Activated CD8-positive, alpha-beta T cell treated with anti-CD3 and anti-CD28 coated beads for 36 hours (primary cell): ENCODE results near the gene LIG1. TPM values are rescaled to one million over a fixed set of nuclear protein-coding genes. Genes with fewer than 3 reads are reported as not detected.
A peak's percentile ranks its signal among the peaks of the same experiment; 100 is the strongest.

Experiments used
- ATAC-seq: fragments of 200-7000 bp; cut with Tn5 transposase; one replicate; pipeline ENCODE4 v1.10.0; 2021; ENCODE audit warnings: mild to moderate bottlenecking, moderate library complexity
- CTCF ChIA-PET: fragments of 350-600 bp; sonication (Branson Sonifier 250); formaldehyde crosslinking; loops from one replicate; lab custom pipeline; 2021; ENCODE audit warnings: antibody characterized with exemption; lab: Charles Lee
- POLR2A ChIA-PET: fragments of 350-600 bp; sonication (Branson Sonifier 250); formaldehyde crosslinking; loops from one replicate; lab custom pipeline; 2021; ENCODE audit warnings: antibody characterized with exemption; lab: Charles Lee
- DNase-seq: peaks from one replicate; pipeline ENCODE4 v3.0.0-alpha.2; 2020
- H3K27ac Mint-ChIP-seq: one replicate; pipeline ENCODE4 v1.8.0; 2021; ENCODE audit warnings: mild to moderate bottlenecking, mixed read lengths
- H3K27me3 Mint-ChIP-seq: one replicate; pipeline ENCODE4 v1.8.0; 2021; ENCODE audit warnings: mixed read lengths
- H3K36me3 Mint-ChIP-seq: one replicate; pipeline ENCODE4 v1.8.0; 2021; ENCODE audit warnings: low read depth, mixed read lengths
- H3K4me1 Mint-ChIP-seq: one replicate; pipeline ENCODE4 v1.8.0; 2021; ENCODE audit warnings: low read depth, mixed read lengths
- H3K4me3 Mint-ChIP-seq: one replicate; pipeline ENCODE4 v1.8.0; 2021; ENCODE audit warnings: mild to moderate bottlenecking, moderate library complexity, mixed read lengths
- H3K9me3 Mint-ChIP-seq: one replicate; pipeline ENCODE4 v1.8.0; 2021; ENCODE audit warnings: mixed read lengths
- intact Hi-C: fragments of 100-400 bp; cut with micrococcal nuclease; formaldehyde crosslinking; loops from one replicate; pipeline ENCODE4 v1.10.0; 2022
- total RNA-seq, 2 experiments: library from RNA; stranded (reverse); gene quantifications; one replicate each; pipeline ENCODE4 v1.2.3, GENCODE V29; 2021
- TF ChIP-seq, protein P1 (sequence below): fragments of 200-600 bp; IDR thresholded peaks from one replicate; pipeline ENCODE4 v1.8.0; 2022; ENCODE audit warnings: antibody characterized with exemption, mild to moderate bottlenecking

LIG1 gene
- total RNA-seq, 2 experiments from 2014 or later, result 181 to 188 TPM

DNA sequence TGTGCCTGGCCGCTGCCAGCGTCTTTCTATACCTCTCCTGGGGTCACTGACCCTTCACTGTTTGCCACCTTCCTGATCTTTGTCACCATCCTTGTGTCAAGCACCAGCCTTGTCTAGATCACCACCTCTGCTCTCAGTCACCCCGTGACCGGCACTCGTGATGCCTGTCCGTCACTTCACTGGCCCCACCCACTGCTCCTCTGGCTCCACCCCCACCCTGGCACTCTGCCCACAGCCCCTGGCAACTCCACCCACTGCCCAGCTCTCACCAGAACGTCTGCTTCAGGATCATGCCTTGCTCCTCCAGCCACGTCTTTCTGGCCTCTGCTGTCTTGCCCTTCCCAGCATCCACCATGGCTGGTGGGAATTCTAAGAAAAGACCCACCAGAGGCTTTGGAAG, 34.7 kb downstream of the LIG1 start:
- Mint-ChIP-seq H3K9me3 (no peaks in the 10 kb centered on the region), H3K27ac (no peak overlapping the region), H3K36me3 (peaks cover 36% of the 10 kb centered on the region), H3K4me1 (no peaks in the 10 kb centered on the region), H3K4me3 (no peak overlapping the region), H3K27me3 (no peaks in the 10 kb centered on the region)
- DNase-seq (peak; percentile 42), ATAC-seq (no peak)
- TF ChIP-seq, protein P1, sequence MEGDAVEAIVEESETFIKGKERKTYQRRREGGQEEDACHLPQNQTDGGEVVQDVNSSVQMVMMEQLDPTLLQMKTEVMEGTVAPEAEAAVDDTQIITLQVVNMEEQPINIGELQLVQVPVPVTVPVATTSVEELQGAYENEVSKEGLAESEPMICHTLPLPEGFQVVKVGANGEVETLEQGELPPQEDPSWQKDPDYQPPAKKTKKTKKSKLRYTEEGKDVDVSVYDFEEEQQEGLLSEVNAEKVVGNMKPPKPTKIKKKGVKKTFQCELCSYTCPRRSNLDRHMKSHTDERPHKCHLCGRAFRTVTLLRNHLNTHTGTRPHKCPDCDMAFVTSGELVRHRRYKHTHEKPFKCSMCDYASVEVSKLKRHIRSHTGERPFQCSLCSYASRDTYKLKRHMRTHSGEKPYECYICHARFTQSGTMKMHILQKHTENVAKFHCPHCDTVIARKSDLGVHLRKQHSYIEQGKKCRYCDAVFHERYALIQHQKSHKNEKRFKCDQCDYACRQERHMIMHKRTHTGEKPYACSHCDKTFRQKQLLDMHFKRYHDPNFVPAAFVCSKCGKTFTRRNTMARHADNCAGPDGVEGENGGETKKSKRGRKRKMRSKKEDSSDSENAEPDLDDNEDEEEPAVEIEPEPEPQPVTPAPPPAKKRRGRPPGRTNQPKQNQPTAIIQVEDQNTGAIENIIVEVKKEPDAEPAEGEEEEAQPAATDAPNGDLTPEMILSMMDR, result no peak
- intact Hi-C loops, result no loop called here
- POLR2A ChIA-PET, result interaction anchor here (0.6 to 1.0 kb wide), 2 partner anchors 21 to 193 kb away, joined by 3 to 4 read pairs; no protein-coding TSS in a partner anchor
- CTCF ChIA-PET, result no interaction called here

DNA sequence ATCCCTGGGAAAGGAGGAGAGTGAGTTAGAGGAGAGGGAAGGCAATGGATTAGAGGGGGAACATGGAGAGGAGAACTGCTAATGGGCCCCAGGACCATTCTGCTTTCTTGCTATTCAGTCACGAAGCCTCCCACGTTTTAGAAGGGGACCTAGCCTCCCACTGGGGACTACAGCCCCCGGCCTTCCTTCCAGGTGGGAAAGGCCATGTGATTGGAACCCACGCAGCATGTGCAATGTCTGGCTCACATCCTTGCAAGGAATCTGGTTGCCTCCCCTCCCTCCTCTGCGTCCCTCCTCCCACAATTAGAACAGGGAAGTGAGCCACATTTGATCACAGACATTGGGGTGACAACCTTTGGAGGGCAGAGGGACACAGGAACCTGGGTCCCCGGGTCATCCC, 37.0 kb downstream of the LIG1 start:
- Mint-ChIP-seq H3K27me3 (no peaks in the 10 kb centered on the region), H3K4me1 (no peaks in the 10 kb centered on the region), H3K36me3 (peaks cover 46% of the 10 kb centered on the region), H3K27ac (no peak overlapping the region), H3K4me3 (no peak overlapping the region), H3K9me3 (no peaks in the 10 kb centered on the region)
- POLR2A ChIA-PET, result no interaction called here
- TF ChIP-seq, protein P1, result no peak
- ATAC-seq (no peak), DNase-seq (no peak)
- intact Hi-C loops, result no loop called here
- CTCF ChIA-PET, result no interaction called here

GRCh38 chr19:48127561-48127960, 42.6 kb downstream of the LIG1 start:
- Mint-ChIP-seq H3K9me3 (no peaks in the 10 kb centered on the region), H3K4me3 (no peak overlapping the region), H3K27me3 (no peaks in the 10 kb centered on the region), H3K4me1 (peaks cover 11% of the 10 kb centered on the region), H3K36me3 (peaks cover 76% of the 10 kb centered on the region), H3K27ac (no peak overlapping the region)
- ChIA-PET CTCF (no interaction called here), POLR2A (no interaction called here)
- ATAC-seq (no peak), DNase-seq (no peak)
- intact Hi-C loops, result no loop called here
- TF ChIP-seq, protein P1, result no peak

DNA sequence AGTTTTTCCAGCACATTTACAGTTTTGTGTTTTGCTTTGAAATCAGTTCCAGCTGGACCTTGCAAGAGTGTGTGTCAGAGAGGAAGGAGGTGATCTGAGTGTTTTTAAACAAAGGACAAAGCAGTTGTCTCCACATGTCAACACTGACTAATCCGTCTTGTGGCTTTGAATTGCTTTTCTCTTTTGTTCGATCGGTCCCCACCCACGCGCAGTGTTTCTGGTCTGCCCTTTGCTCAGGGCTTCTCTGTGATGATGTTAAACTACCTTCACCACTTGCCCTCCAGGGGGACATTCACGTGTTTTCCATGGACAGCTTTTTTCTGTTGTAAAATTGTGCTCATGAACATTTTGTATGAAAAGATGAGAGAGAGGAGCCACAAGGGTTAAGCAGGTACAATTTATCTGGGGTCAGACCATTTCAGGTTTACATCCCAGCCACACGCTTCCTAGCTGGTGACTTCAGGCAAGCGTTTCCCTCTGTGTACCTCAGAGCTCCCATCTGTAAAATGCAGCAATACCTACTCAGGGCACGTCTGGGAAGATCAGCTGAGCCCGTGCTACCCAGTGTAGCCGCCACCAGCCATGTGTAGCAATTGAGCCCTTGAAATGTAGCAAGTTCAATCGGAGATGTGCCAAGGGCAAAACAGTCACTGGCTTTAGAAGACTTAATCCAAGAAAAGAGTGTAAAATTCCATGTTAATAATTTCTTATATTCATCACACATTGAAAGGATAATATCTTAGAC, 46.1 kb downstream of the LIG1 start:
- peak; percentile 90 for DNase-seq
- Mint-ChIP-seq H3K36me3 (peaks cover 75% of the 10 kb centered on the region), H3K27me3 (no peaks in the 10 kb centered on the region), H3K27ac (peak overlapping the region; percentile 69), H3K4me1 (peaks cover 18% of the 10 kb centered on the region), H3K4me3 (no peak overlapping the region), H3K9me3 (no peaks in the 10 kb centered on the region)
- CTCF ChIA-PET, result interaction anchor here (0.8 to 3.2 kb wide), 10 partner anchors 16 to 162 kb away, joined by 3 to 15 read pairs (median 3); no protein-coding TSS in a partner anchor
- POLR2A ChIA-PET, result interaction anchor here (0.5 to 3.6 kb wide), 3 partner anchors 13 to 52 kb away, joined by 3 to 13 read pairs (median 7); partner anchors contain the start of gene PLA2G4C
- TF ChIP-seq, protein P1, result peak; percentile 22
- ATAC-seq, result peak; percentile 87
- intact Hi-C loops, result no loop called here

GRCh38 chr19:48122421-48122820, 47.7 kb downstream of the LIG1 start:
- peaks cover 25% of the 10 kb centered on the region for H3K4me1 Mint-ChIP-seq
- H3K9me3 Mint-ChIP-seq, result no peaks in the 10 kb centered on the region
- peaks cover 73% of the 10 kb centered on the region for H3K36me3 Mint-ChIP-seq
- no peaks in the 10 kb centered on the region for H3K27me3 Mint-ChIP-seq
- H3K27ac Mint-ChIP-seq, result peak overlapping the region; percentile 77
- CTCF ChIA-PET, result interaction anchor here (0.9 to 1.0 kb wide), 2 partner anchors 15 to 19 kb away, joined by 3 to 4 read pairs; no protein-coding TSS in a partner anchor
- H3K4me3 Mint-ChIP-seq, result no peak overlapping the region
- TF ChIP-seq, protein P1, result no peak
- intact Hi-C loops, result no loop called here
- POLR2A ChIA-PET, result interaction anchor here (1.1 kb wide), 1 partner anchor 22 kb away, joined by 4 read pairs; no protein-coding TSS in a partner anchor
- DNase-seq, result no peak
- ATAC-seq, result no peak
